Measurements from ENCODE around the gene ILK.

The ILK gene

DNA sequence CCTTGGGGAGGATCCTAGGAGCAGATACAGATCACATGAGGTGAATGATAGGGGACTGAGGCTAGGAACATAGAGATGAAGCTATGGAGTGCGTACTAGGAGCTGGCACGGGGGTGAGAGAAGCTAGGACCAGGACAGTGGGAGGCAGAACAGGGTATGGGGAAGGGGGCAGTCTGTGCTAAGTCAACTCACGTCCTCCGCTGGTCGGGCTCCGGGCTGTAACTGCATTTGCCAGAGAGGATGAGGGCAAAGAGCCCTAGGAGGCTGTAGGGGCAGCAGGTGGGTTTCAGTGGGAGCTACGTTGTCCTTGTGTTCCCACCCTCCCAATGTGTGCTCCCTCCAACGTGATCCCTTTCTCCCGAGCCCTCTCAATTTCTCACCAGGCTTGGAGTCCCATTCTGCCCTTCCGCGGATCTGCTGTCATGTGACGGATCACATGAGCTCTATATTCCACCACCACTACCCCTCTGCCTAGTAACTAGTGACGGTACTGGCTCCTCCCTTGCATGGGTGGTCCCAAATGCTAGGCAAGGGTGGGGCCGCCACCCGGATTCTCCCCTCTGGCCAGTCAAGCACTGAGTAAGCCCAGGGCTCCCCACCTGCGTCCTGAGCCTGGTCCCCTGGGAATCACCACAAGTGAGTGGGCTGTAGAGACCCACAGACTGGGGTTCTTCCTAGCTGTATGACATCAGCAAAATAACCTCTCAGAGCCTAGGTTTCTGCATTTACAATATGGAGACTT is 15.6 kb downstream of the ILK start, which contains the start of gene TPP1:
Gene TPP1 (minus strand): TSS at position 419 of the 742 bp plus-strand sequence. CDS start 22 bp downstream, at position 397.
- H3K9me3 Mint-ChIP-seq = no peaks in the 10 kb centered on the region

DNA sequence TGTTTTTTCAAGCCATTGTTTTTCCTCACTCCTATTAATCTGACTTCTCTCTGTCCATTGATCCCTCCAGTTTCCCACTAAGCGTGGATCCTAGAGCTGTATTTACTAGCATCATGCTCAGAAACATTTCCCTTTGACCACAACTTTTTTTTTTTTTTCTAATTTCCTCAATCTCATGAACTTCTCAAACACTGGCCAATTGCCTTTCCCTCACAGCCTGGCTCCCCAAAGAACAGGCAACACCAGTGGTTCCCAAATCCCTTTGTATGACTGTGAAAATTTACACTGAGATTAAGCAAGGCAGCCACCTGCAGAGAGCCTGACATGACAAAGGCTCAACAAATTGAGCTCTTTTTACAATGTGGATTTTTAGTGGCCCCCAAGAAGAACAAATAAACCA is 17.1 kb downstream of the ILK start:
- peaks cover 5% of the 10 kb centered on the region for H3K36me3 Mint-ChIP-seq (ENCODE audit: low read depth)
- H3K27me3 Mint-ChIP-seq = no peaks in the 10 kb centered on the region
- no peak overlapping the region for H3K4me3 Mint-ChIP-seq
- H3K4me1 Mint-ChIP-seq (ENCODE audit: low read depth) = peaks cover 10% of the 10 kb centered on the region
- no peak overlapping the region for H3K27ac Mint-ChIP-seq
- H3K9me3 Mint-ChIP-seq = no peaks in the 10 kb centered on the region

More for the DNA sequence above, 15.6 kb downstream of the ILK start, which contains the start of gene TPP1:
- no peak within 1 kb of the TSS for H3K27ac Mint-ChIP-seq
- H3K4me3 Mint-ChIP-seq = no peak within 1 kb of the TSS
- no peaks in the 10 kb centered on the region for H3K27me3 Mint-ChIP-seq
- H3K36me3 Mint-ChIP-seq (ENCODE audit: low read depth) = peaks cover 11% of the 10 kb centered on the region
- H3K4me1 Mint-ChIP-seq (ENCODE audit: low read depth) = peaks cover 11% of the 10 kb centered on the region

DNA sequence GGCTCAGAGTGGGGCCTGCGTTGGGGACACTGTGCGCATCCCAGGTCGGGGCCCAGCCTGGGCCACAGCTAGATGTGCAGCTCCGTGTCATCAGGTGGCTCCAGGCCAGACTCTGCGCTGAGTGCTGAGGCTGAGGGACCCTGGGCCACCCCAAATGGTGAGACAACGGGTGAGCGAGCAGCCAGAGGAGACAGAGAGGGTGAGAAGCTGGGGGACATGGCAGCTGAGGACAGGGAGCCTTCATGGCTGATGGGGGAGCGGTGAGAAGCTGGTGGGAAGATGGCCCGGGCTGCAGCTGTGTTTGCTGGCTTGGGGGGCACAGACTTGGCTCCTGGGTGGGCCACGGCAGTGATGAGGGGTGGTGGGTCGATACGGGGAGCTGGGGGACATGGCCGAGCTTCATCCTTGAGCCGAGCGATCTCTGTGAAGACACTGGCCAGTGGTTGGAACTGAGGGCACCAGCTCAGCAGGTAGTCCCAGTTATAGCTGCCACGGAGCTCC is 18.2 kb downstream of the ILK start:
- Mint-ChIP-seq H3K36me3 (ENCODE audit: low read depth) (no peaks in the 10 kb centered on the region), H3K27me3 (no peaks in the 10 kb centered on the region), H3K27ac (no peak overlapping the region), H3K4me1 (ENCODE audit: low read depth) (peaks cover 4% of the 10 kb centered on the region), H3K4me3 (no peak overlapping the region), H3K9me3 (no peaks in the 10 kb centered on the region)

DNA sequence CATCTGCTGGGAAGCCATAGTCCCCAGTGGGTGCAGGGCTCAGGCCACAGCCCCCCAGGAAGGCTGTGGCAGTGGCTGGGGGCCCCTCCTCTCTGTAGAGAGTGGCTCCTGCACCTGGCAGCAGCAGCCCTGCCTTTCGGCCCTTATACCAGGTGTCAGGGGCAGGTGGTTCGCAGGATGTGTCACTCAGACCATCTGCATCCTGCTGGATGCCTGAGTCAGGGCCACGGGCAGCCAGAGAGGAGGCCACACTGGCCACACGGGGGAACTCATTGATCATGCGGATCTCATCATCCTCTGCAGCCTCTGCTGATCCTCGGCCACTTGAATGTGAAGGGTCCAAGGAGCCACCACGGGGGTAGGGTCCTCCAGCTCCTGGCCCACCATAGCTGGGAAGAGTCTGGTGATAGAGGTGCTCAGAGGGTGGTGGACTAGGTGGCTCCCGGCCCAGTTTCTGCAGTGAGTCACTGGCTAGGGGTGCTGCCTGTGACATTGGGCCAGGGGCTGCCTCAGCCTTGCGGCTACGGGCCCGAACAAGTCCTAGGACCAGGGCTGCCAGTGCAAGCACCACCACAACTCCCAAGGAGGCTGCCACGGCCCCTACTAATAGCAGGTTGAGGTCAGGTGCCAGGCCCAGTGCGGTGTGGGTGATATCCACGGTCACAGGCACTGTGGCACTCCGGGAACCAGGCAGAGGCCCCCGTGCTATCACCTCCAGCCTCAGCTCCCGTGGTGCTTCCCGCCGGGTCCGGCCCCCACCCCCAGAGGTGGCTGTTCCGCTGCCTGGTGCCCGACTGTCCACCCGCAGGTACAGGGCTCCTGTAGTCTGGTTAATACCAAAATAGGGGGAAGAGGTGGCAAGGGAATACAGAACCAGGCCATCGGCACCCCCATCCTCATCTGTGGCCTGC is 18.9 kb downstream of the ILK start:
- H3K36me3 Mint-ChIP-seq (ENCODE audit: low read depth) = no peaks in the 10 kb centered on the region
- no peak overlapping the region for H3K4me3 Mint-ChIP-seq
- no peaks in the 10 kb centered on the region for H3K27me3 Mint-ChIP-seq
- no peak overlapping the region for H3K27ac Mint-ChIP-seq
- no peaks in the 10 kb centered on the region for H3K9me3 Mint-ChIP-seq
- peaks cover 10% of the 10 kb centered on the region for H3K4me1 Mint-ChIP-seq (ENCODE audit: low read depth)

DNA sequence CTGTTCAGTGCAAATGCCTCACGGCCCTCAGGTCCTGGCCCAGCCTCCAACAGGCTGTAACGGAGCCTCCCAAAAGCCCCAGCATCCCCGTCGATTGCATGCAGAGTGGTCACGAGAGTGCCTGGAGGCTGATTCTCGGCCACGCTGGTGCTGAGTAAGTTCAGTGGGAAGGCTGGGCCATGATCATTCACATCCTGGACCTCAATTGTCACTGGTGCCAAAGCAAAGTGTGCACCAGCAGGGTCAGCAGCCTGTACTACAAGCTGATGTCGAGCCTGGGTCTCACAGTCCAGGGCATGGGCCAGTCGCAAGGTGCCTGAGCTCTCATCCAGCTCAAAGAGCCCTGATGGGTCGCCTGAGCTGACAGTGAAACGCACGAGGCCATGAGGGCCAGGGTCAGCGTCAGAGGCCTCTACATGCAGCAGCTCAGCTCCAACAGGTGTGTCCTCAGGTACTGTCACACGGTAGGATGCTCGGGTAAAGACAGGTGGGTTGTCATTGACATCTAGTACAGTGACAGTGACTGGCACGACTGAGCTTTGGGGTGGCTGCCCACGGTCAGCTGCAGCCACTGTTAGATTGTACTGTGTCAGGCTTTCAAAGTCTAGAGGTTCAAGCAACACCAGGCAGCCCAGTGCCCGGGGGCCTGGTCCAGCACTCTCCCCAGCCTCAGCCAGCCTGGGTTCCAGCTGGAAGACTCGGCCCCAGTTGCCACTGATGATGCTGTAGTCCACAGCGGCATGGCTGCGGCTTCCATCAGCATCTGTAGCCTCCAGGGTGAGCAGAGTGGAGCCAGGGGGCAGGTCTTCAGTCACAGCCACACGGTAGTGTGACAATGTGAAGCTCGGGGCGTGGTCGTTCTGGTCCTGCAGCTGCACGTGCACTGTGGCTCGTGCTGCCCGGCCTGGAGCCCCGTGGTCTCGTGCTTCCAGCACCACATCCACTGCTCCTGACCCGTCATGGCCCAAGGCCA is 20.1 kb downstream of the ILK start:
- H3K27me3 Mint-ChIP-seq = no peaks in the 10 kb centered on the region
- H3K4me1 Mint-ChIP-seq (ENCODE audit: low read depth) = peaks cover 16% of the 10 kb centered on the region
- no peak overlapping the region for H3K27ac Mint-ChIP-seq
- H3K4me3 Mint-ChIP-seq = no peak overlapping the region
- no peaks in the 10 kb centered on the region for H3K9me3 Mint-ChIP-seq
- H3K36me3 Mint-ChIP-seq (ENCODE audit: low read depth) = no peaks in the 10 kb centered on the region

DNA sequence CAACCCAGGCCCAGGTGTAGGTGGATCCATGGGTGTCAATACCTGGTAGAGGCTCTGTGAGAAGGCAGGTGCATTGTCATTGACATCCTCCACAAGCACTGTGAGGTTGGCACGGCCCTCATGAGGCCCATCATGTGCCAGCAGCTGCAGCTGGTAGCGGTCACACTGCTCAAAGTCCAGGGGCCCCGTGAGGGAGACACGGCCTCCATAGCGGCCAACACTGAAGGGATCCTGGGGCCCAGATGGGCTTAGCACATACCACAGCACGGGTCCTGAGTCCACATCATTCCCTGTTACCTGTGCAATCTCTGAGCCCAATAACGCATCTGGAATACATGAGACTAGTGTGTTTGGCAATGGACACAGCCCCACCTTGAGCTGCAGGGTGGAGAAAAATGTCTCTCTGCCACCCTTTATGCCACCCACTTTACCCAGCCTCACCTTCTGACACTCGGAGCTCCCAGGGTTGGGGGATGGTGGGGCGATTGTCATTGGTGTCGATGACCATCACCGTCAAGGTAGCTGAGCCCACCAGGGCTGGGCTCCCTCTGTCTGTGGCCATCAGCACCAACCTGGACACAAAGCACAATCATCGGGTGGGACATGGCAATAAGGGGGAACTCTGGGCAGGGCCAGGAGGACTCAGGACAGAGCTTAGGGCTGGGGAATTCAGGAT is 21.7 kb downstream of the ILK start:
- Mint-ChIP-seq H3K4me1 (ENCODE audit: low read depth) (peaks cover 16% of the 10 kb centered on the region), H3K27me3 (no peaks in the 10 kb centered on the region), H3K9me3 (no peaks in the 10 kb centered on the region), H3K4me3 (no peak overlapping the region), H3K36me3 (ENCODE audit: low read depth) (no peaks in the 10 kb centered on the region), H3K27ac (no peak overlapping the region)

DNA sequence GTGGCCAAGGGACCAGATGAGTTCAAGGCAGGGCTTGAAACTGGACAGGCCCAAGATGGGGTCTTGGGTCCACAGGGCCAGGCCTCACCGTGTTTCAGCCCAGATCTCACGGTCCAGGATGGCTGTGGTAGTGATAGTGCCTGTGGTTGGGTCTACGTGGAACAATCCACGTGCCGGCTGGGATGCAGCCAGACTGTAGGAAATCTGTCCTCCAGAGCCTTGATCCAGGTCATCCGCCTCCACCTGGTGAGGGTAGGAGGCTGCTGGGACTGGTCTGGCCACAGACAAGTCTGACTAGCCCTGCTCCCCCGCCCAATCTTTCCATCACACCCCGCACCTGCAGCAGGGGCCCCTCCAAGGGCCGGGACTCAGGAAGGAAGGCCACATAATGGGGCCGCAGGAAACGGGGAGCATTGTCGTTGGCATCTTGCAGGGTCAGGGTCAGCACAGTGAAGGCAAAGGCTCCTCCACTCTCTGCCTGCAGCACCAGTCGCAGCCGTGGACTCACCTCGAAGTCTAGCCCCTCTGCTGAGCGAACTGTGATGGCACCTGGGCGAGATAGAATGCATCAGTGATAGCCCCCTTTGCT is 22.4 kb downstream of the ILK start:
- H3K9me3 Mint-ChIP-seq = no peaks in the 10 kb centered on the region
- H3K27me3 Mint-ChIP-seq = no peaks in the 10 kb centered on the region
- no peaks in the 10 kb centered on the region for H3K36me3 Mint-ChIP-seq (ENCODE audit: low read depth)
- no peak overlapping the region for H3K27ac Mint-ChIP-seq
- H3K4me3 Mint-ChIP-seq = no peak overlapping the region
- peaks cover 16% of the 10 kb centered on the region for H3K4me1 Mint-ChIP-seq (ENCODE audit: low read depth)

DNA sequence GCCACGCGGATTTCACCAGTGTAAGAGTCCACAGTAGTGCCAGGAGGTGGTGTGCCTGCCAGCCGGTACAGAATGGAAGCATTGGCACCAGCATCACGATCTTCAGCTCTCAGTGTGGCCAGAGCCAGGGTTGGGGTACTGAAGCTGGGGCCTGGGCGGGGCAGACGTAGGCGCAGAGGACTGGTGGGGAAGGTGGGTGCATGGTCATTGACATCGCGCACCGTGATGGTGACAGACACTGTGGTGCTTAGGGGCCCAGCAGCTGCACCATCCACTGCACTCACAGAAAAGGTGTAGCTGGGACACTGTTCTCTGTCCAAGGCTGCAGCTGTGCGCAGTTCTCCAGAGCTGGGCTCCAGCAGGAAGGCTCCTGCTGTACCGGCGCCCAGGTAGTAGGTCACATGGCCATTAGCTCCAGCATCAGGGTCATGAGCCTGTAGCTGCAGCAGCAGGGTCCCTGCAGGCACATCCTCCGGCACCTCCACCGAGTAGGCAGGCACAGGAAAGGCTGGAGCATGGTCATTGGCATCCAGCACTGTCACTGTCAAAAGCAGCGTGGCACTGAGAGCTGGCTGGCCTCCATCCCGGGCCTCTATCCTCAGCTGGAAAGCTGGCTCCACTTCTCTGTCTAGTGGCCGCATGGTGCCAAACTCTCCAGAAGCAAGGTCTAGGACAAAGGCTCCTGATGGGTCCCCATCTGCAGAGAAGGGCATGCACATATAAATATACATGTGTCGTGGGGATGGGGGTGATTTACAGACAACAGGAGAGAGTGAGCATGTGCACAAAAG is 23.6 kb downstream of the ILK start:
- no peaks in the 10 kb centered on the region for H3K27me3 Mint-ChIP-seq
- H3K27ac Mint-ChIP-seq = peak overlapping the region; percentile 58
- no peak overlapping the region for H3K4me3 Mint-ChIP-seq
- H3K9me3 Mint-ChIP-seq = no peaks in the 10 kb centered on the region
- no peaks in the 10 kb centered on the region for H3K36me3 Mint-ChIP-seq (ENCODE audit: low read depth)
- peaks cover 16% of the 10 kb centered on the region for H3K4me1 Mint-ChIP-seq (ENCODE audit: low read depth)

DNA sequence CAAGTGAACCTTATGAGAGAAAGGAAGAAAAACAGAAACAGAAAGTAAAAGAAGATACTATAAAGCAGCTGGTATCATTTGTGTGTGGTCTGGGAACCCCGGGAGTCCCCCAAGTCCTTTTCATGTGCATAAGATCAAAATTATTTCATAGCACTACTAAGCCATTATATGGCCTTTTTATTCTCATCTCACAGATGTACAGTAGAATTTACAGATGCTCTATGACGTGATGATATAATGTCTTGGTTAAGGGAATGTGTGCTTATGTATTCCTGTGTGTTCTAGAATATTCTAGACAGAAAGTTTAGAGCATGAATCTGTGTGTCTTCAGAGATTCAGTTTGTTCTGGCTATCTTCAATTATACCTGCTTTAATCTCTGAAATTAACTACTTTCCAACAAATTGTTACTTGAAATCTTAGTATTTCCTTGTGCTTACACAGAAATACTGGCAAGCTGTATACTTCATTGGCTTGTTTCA is 24.2 kb downstream of the ILK start:
- Mint-ChIP-seq H3K27ac (peak overlapping the region; percentile 58), H3K4me3 (no peak overlapping the region), H3K27me3 (no peaks in the 10 kb centered on the region), H3K4me1 (ENCODE audit: low read depth) (peaks cover 22% of the 10 kb centered on the region), H3K36me3 (ENCODE audit: low read depth) (no peaks in the 10 kb centered on the region), H3K9me3 (no peaks in the 10 kb centered on the region)

DNA sequence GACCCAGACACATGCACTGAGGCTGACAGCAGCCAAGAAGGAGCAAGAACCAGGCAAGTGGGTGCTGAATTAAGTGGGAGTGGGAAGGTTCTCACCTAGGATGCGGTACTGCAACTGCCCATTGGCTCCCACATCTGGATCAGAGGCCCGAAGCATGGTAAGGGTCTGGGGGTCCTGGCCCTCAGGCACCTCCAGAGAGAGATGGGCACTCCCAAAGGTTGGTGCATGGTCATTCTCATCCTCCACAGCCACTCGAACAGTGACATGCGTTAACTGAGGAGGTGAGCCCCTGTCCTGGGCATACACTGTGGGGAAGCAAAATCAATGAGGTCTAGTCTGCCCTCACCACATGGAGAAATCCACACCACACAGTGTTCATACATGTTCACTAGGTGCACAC is 25.0 kb downstream of the ILK start:
- Mint-ChIP-seq H3K4me1 (ENCODE audit: low read depth) (peaks cover 22% of the 10 kb centered on the region), H3K27ac (no peak overlapping the region), H3K9me3 (no peaks in the 10 kb centered on the region), H3K36me3 (ENCODE audit: low read depth) (no peaks in the 10 kb centered on the region), H3K4me3 (no peak overlapping the region), H3K27me3 (no peaks in the 10 kb centered on the region)

DNA sequence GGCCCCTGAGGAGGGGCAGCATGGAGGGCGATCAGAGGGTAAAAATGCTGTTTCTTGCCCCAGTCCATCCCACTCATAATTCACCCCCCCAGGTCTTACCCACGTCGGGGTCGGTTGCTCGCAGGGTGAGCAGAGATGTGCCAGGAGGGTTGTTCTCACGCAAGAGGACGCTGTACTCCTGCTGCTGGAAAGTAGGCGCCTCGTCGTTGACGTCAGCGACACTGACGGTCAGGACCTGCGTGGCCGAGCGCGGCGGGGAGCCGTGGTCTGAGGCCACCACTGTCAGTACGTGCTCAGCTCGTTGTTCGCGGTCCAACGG is 26.0 kb downstream of the ILK start:
- Mint-ChIP-seq H3K4me1 (ENCODE audit: low read depth) (peaks cover 22% of the 10 kb centered on the region), H3K27me3 (no peaks in the 10 kb centered on the region), H3K27ac (no peak overlapping the region), H3K9me3 (no peaks in the 10 kb centered on the region), H3K4me3 (no peak overlapping the region), H3K36me3 (ENCODE audit: low read depth) (no peaks in the 10 kb centered on the region)

DNA sequence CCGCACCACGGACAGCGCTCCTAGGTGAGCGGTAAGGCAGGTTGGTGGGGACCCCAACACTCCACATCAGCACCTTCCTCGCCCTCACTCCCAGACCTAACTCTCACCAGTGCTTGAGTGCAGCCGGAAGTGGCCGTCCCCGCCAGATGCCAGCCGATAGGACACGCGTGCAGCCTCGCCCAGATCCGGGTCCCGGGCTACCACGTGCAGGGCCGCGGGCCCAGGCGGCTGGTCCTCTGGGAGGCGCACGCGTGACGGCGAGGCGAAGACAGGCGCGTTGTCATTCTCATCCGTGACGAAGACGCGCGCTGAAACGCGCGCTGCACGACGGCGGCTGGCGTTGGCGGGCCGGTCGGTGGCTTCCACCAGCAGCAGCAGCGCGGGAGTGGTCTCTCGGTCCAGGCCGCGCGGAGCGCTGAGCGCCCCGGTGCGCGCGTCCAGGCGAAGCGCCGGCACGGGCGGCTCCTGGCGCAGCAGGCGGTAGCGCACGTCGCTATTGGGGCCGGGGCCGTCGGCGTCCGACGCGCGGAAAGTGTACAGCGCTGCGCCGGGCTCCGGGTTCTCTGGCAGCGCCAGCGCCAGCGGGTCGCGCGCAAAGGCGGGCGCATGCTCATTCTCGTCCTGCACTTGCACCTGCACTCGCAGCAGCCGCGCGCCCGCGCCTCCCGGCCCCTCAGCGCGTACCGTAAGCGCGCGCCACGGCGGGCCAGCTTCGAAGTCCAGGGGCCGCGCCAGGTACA is 26.5 kb downstream of the ILK start:
- Mint-ChIP-seq H3K27me3 (no peaks in the 10 kb centered on the region), H3K4me1 (ENCODE audit: low read depth) (peaks cover 22% of the 10 kb centered on the region), H3K36me3 (ENCODE audit: low read depth) (no peaks in the 10 kb centered on the region), H3K27ac (no peak overlapping the region), H3K9me3 (no peaks in the 10 kb centered on the region), H3K4me3 (no peak overlapping the region)

Data from stimulated activated naive CD8-positive, alpha-beta T cell treated with anti-CD3 and anti-CD28 coated beads, Interleukin-15, Interleukin-2, amounts not matched to agents 100 ng/mL and 50 ng/mL, for 24 hours (primary cell).